ENCODE results near the gene HAGHL. TPM values are rescaled to one million over a fixed set of nuclear protein-coding genes. Genes with fewer than 3 reads are reported as not detected.
A peak's percentile ranks its signal among the peaks of the same experiment; 100 is the strongest.

HAGHL gene
- total RNA-seq, 4 donors from 2014 or later, result 4.5 to 6.3 (median 6.0) TPM

DNA sequence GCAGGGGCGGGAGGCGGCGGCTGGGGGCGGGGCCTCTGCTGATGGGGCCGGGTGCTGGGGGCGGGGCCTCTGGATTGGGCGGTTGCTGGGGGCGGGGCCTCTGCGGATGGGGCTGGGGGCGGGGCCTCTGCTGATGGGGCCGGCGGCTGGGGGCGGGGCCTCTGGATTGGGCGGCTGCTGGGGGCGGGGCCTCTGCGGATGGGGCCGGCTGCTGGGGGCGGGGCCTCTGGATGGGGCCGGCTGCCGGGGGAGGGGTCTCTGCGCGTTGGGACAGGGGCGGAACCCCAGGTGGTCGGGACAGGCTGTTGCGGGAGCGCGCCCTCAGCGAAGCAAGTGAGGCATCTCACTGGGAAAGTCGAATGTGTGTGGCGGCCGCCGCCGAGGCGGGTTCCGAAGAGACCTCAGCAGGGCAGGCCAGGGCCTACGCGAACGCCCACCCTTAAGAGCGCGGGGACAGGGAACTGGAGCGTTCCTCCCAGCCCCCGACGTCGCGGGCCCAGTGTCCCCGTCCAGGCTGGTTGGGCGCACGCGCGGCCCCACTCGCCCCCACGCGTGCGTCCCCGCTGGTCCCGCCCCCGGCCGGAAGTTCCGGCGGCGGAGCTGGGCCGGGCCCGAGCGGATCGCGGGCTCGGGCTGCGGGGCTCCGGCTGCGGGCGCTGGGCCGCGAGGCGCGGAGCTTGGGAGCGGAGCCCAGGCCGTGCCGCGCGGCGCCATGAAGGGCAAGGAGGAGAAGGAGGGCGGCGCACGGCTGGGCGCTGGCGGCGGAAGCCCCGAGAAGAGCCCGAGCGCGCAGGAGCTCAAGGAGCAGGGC is 46.9 kb upstream of the HAGHL start, which contains the start of gene STUB1:
TSS of gene STUB1 (plus strand) at position 597 of the 811 bp plus-strand sequence. CDS start at position 713, 116 bp downstream.
- intact Hi-C loops (cut with DNase I; ENCODE audit: low total_unique reads), result no loop called here
- 1 to 3% methylated on average over 12 to 65 of the region's 91 CpGs for WGBS, 2 donors
- TF ChIP-seq POLR2A (IDR thresholded peaks at IDR 0.05) (peak in 1 of 2 donors; percentile 5), CTCF (IDR thresholded peaks at IDR 0.05) (no peak)
- peak; percentile 83 to 98 for DNase-seq (ENCODE audit: low spot score in 2 of 2)
- peak within 1 kb of the TSS; percentile 76 for H3K4me3 ChIP-seq (ENCODE audit: low read depth, poor library complexity, severe bottlenecking)

DNA sequence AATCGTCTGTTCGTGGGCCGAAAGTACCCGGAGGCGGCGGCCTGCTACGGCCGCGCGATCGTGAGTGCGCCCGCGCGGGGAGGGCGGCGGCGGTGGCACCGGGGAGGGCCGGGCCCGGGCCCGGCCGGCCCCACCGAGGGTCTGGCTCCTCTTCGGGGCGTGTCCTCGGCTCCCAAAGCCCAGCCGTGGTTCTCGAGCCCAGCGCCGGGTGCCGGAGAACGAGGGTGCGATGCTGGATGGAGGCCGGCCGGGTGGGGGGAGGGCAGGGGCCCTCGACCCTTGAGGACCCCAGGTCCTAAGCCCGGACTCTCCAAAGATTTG is 46.3 kb upstream of the HAGHL start:
- intact Hi-C loops (cut with DNase I; ENCODE audit: low total_unique reads), result no loop called here
- H3K4me3 ChIP-seq (ENCODE audit: low read depth, poor library complexity, severe bottlenecking), result peak overlapping the region; percentile 76
- no peak for TF ChIP-seq POLR2A (IDR thresholded peaks at IDR 0.05)
- TF ChIP-seq CTCF (IDR thresholded peaks at IDR 0.05), result no peak
- no peak for DNase-seq (ENCODE audit: low spot score in 2 of 2)
- 0% methylated on average over 18 of the region's 38 CpGs for WGBS, 2 donors

GRCh38 chr16:680967-681745 is 45.8 kb upstream of the HAGHL start:
- no peak for DNase-seq (ENCODE audit: low spot score in 2 of 2)
- WGBS, 2 donors, result 43 to 49% methylated on average over 32 to 42 of the region's 44 CpGs
- intact Hi-C loops (cut with DNase I; ENCODE audit: low total_unique reads), result no loop called here
- TF ChIP-seq POLR2A (IDR thresholded peaks at IDR 0.05) (no peak), CTCF (IDR thresholded peaks at IDR 0.05) (no peak)
- H3K4me3 ChIP-seq (ENCODE audit: low read depth, poor library complexity, severe bottlenecking), result peak overlapping the region; percentile 76

- no peak overlapping the region for H3K4me3 ChIP-seq (ENCODE audit: low read depth, poor library complexity, severe bottlenecking)
- intact Hi-C loops (cut with DNase I; ENCODE audit: low total_unique reads), result no loop called here
- WGBS, 2 donors, result 71 to 77% methylated on average over 27 to 28 of the region's 28 CpGs
- no peak for DNase-seq (ENCODE audit: low spot score in 2 of 2)
- TF ChIP-seq POLR2A (IDR thresholded peaks at IDR 0.05) (no peak), CTCF (IDR thresholded peaks at IDR 0.05) (no peak)
Observed at GRCh38 chr16:681746-682427, 45.0 kb upstream of the HAGHL start.

DNA sequence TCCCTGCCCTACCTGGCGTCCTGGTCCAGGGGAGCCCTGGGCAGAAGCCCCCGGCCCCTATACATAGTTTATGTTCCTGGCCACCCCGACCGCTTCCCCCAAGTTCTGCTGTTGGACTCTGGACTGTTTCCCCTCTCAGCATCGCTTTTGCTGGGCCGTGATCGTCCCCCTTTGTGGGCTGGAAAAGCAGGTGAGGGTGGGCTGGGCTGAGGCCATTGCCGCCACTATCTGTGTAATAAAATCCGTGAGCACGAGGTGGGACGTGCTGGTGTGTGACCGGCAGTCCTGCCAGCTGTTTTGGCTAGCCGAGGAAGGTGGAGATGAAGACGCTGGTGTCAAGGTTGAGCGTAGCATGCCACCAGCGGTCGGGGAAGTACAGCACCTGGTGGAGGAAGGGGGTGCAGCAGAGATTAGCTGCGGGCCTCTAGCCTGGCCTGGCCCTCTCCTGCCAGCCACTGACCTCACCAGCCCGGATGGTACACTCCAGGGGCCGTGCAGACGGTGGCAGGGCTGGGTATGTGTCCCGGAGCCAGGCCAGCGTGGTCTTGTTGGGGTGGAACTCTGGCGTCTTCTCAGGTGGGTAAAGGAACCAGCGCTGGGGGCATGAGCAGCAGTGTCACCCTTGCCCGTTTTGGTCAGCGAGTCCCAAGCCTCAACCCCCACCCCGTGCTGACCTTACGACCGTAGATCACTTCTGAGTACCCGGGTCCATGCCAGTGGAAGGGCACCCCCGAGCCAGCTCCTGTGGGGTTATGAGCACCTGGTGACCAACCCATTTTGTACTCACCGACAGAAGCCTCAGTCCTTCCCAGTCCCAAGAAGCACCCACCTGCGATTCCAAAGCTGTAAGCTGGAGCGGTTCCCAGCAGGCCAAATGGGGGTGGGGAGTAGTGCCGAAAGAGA is 44.2 kb upstream of the HAGHL start:
- TF ChIP-seq CTCF (IDR thresholded peaks at IDR 0.05), result no peak
- TF ChIP-seq POLR2A (IDR thresholded peaks at IDR 0.05), result no peak
- DNase-seq (ENCODE audit: low spot score in 2 of 2), result no peak
- H3K4me3 ChIP-seq (ENCODE audit: low read depth, poor library complexity, severe bottlenecking), result no peak overlapping the region
- WGBS, 2 donors, result 77 to 80% methylated on average over 31 to 36 of the region's 36 CpGs
- intact Hi-C loops (cut with DNase I; ENCODE audit: low total_unique reads), result no loop called here
